ENCODE measurements around the gene SOBP.
"Not testable (repeated sequence)": the region's sequence is repeated elsewhere in the genome, so short reads cannot be mapped to it uniquely, and the experiment has no call there.

Gene SOBP, protein sequence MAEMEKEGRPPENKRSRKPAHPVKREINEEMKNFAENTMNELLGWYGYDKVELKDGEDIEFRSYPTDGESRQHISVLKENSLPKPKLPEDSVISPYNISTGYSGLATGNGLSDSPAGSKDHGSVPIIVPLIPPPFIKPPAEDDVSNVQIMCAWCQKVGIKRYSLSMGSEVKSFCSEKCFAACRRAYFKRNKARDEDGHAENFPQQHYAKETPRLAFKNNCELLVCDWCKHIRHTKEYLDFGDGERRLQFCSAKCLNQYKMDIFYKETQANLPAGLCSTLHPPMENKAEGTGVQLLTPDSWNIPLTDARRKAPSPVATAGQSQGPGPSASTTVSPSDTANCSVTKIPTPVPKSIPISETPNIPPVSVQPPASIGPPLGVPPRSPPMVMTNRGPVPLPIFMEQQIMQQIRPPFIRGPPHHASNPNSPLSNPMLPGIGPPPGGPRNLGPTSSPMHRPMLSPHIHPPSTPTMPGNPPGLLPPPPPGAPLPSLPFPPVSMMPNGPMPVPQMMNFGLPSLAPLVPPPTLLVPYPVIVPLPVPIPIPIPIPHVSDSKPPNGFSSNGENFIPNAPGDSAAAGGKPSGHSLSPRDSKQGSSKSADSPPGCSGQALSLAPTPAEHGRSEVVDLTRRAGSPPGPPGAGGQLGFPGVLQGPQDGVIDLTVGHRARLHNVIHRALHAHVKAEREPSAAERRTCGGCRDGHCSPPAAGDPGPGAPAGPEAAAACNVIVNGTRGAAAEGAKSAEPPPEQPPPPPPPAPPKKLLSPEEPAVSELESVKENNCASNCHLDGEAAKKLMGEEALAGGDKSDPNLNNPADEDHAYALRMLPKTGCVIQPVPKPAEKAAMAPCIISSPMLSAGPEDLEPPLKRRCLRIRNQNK

DNA sequence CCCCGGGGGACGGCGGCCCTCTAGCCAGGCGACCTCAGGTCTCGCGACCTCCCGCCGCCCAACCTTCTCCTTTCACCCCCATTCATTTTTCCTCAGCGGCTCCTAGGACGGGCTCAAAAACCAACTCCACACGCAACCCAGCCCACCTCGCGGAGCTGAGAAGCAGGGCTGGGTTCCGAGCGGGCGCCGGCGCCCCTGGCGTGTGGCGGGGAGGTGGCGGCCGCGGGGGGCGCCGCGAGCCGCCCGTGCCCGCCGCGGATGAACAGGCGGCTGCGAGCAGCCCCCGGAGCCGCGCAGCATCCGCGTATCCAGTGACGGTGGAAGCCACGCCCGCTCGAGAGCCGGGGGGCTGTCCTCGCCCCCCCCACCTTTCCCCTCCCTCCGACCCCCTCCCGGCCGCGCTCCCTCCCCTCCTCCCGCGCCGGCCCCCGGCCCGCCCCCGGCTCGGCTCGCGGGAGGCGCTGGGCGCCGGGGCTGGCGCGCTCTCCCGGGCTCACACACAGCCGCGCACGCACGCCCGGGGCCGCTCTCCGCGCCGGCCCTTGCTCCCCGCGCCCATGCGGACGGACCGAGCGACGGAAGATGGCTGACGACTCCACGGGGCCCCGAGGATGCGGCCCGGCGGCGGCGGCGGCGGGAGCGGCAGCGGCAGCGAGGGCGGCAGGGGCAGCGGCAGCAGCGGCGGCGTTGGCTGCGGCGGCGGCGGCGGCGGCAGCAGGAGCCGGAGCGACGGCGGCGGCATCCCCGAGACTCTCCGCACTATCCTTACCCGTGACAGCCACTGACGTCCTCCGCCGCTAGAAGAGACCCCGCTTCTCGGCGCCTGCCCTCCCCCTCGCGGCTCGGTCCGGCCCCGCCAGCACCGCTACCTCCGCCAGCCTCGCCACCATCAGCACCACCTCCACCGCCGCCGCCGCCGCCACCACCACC, at the start of gene SOBP:
Gene SOBP (plus strand): TSS at position 482 of the 930 bp plus-strand sequence. CDS start 500 bp downstream, outside the sequence.
- DNase-seq (ENCODE audit: low read depth) = no peak

DNA sequence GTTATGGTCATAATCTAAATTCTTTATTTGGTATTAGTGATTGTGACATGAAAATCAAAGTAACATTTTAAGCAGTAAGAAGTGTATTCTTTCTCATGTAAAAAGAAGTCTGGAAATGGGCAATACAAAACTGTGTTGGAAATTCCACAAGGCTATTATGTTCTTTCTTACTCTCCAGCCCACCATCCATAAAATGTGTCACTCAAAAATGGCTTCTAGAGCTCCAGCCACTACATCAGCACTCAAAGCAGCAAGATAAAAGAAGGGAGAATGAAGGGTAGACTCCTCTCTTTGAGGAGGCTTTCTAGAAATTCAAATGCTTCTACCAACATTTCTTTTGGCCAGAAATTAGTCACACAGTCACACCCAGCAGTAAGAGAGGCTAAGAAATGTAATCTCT, 49.0 kb upstream of the SOBP start:
- DNase-seq (ENCODE audit: low read depth) = no peak

DNA sequence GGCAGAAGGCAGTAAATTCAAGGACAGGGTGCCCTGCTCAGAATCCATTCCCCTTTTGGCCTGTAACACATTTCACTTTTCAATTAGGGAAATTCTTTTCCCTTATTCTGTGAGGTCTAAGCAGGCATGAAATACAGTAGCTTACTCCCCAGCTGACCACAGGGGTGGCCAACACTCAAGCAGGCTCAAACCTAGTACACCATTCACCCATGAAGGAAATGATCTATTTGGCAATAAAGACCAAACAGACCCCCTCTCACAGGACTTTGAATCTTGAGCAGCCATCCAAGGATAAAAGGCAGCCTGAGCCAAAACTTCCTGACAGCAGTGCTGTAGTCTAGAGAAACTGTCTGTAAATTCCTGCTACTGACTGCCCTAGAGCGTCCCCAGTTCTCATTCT, 48.2 kb upstream of the SOBP start:
- DNase-seq (ENCODE audit: low read depth) = no peak

DNA sequence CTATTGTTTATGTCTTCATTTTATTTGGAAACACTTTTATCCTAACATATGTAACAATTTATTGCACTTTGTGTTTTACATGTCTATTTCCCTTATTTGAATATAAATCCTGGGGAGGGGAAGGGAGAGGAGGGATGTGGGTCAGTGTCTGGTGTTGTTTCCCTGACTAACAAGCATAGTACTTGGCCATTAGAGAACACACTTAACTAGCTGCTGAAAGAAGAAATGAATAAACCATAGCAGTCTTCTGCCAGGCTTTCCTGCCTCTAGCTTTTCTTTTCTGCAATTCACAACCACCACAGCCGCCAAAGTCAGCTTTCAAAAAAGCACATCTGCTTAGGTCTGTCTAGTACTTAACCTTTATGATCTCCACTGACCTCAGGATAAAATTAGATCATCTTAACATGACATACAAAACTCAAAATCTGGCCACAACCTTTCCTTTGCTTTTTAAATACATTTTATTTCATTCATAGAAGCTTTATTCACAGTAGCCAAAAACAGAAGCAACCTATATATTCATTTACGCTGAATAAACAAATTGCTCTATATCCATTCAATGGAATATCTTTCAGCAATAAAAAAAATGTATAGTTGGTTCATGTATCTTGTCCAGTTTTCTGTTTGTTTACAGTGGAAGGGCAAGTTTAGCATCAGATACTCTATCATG, 46.8 kb upstream of the SOBP start:
- no peak for DNase-seq (ENCODE audit: low read depth)

DNA sequence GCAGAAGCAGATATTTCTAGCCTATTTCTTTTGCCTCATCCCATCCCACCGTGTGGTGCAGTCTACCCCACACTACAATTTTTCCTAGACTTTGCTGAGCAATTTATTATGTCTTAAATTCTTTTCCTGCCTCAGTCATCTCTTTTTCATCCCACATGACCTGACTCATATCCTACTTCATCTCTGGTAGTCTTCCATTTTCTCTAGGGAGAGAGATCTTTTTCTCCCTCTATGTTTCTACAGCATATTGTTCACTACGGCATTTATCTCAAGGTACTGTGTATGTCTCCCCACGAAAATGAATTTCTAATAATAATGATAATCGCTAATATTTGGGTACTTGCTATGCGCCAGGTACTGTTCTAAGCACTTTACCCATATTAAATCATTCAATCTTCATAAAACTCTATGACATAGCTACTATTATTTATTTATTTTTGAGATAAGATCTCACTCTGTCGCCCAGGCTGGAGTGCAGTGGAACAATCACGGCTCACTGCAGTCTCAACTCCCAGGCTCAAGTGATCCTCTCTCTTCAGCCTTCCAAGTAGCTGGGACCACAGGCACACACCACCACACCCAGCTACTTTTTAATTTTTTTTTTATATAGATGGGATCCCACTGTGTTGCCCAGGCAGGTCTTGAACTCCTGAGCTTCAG, 46.2 kb upstream of the SOBP start:
- no peak for DNase-seq (ENCODE audit: low read depth)

DNA sequence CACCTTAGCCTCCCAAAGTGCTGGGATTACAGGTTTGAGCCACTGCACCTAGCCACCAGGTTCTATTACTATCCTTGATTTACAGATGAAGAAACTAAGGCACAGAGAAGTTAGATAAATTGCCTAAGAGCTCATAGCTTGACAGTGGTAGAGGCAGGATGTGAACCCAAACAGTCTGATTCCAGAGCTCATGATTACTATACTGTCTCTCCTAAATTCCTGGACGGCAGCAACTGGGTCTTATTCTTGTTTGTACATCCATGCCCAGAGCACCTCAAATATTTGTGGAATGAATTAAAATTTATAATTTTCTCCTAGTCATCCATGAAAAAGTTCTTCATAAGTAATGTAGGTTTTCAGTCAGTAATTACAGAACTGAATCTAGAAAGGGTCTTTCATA, 45.6 kb upstream of the SOBP start:
- DNase-seq (ENCODE audit: low read depth) = no peak

DNA sequence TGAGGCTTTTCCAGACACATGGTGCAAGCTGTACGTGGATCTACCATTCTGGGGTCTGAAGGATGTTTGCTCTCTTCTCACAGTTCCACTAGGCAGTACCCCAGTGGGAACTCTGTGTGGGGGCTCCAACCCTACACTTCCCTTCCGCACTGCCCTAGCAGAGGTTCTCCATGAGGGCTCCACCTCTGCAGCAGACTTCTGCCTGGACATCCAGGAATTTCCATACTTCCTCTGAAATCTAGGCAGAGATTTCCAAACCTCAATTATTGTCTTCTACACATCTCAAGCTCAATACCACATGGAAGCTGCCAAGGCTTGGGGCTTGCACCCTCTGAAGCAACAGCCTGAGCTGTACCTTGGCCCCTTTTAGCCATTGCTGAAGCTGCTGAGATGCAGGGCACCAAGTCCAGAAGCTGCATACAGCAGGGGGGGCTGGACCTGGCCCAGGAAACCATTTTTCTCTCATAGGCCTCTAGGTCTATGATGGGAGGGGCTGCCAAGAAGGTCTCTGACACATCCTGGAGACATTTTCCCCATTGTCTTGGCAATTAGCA, 42.2 kb upstream of the SOBP start:
- DNase-seq (ENCODE audit: low read depth) = no peak

DNA sequence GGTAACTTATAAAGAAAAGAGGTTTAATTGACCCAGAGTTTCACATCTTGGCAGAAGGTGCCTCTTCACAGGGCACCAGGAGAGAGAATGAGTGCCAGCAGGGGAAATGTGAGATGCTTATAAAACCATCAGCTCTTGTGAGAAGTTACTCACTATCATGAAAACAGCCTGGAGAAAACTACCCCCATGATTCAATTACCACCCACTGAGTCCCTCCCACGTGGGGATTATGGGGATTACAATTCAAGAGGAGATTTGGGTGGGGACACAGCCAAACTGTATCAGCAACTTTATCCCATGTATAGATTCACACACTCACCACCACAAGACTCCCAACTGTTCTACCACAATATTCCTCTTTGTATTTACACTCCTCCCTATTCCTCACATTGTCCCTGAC, 41.1 kb upstream of the SOBP start:
- no peak for DNase-seq (ENCODE audit: low read depth)

DNA sequence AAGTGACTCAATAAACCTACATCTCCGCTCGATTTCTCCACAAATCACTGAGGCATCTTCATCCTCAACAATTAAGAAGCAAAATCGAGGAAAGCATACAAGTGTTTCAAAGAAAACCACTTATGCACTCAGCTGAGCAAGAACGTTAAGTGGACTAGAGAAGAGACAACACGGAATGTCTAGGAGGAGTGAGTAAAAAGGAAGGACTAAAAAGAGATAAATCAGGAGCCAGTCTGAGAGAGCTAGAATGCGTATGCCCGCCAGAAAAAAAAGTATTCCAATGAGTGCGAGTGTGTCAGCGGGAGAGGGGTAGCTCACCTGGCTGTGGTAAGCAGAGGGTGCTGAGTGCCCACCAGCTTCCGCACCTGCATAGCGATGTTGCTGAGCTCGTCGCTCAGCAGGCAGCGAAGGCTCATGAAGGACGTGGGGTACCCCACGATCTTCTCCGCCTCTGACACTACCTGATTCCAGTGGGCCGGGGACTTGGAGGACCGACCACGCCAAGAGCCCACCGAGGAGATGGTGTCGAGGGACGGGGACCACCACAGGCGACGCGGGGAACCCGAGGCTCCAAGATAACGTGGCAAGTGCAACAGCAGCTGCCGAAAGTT, 31.1 kb upstream of the SOBP start:
- no peak for DNase-seq (ENCODE audit: low read depth)

DNA sequence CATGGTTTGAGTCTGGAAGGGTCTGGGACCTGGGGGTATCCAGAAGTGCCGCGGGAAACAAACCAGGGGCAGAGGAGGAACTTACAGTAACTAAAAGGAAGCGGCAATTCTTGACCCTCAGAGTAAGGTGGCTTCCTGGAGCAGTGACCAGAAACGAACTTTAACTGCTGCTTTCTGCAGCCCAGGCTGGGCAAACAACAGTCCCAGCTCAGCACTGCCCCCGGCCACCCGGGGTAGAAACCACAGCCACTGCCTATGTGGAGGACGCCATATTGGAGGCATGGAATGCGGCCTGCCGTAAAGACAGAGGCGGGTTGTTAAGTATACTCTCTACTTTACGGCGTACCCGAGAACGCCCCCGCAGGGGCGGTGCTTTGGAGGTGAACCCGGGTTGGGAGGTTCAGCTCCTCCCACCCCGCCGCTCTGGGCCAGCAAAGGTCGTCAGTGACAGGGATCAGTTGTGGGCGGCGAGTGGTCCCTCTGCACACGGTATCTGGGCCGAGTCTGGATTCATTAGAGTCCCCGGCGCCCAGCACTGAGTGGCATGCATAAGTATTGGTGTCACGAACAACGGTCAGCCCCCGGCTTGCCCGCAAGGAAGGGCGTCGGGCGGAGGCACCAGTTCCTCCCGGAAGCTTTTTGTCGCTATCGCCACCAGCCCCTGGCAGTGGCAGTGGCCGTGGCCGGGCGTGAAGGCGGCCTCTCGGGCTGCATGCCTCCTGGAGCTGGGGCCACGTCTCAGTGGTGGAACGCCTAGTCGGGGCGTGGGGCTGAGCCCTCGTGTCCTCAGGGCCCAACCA, 30.4 kb upstream of the SOBP start, which contains the start of gene PDSS2:
Gene PDSS2 (minus strand): TSS at position 282 of the 800 bp plus-strand sequence. CDS start 279 bp downstream, at position 3.
- peak; percentile 92 for DNase-seq (ENCODE audit: low read depth)

DNA sequence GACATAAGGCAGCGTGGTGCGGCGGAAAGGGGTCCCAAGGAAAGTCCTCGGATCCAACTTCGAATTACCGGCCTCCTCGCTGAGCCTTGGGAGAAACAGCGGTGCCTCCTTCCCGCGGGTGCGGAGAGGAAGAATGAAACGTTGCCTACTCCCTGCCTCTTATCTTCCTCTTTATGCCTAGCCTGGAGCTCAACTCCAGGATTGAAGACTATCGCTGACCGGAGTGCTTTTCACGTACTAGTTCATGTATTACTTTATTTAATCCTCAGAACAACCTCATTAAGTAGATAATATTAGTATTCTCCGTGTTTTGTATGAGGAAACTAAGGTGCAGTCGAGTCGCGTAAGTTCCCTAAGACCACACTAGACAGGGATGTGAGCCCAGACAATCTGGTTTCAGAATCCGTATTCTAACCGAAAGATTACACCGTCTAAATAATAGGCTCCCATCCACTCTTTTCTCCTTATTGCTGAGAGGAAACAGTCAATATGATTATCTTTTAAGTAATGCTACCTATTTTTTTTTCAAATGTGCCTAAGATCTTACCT, 29.8 kb upstream of the SOBP start:
- no peak for DNase-seq (ENCODE audit: low read depth)

DNA sequence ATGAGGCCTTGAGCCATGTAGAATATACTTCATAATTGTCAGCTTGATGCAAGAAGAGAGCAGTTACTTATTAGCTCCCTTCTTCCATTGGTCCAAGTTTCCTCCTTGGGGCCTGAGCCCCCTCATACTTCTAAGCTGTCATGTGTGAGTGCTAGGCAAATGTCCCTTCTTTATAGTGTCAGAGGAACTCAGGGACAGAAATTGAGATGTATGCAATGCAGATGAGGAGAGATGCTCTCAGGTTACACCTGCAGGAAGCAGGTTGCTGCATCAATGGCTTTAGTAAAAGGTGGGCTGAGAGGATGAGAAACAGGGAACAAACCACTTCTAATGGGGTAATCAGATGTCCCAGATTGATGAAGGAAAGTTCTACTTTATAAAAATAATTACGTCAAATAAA, 23.9 kb upstream of the SOBP start:
- no peak for DNase-seq (ENCODE audit: low read depth)

DNA sequence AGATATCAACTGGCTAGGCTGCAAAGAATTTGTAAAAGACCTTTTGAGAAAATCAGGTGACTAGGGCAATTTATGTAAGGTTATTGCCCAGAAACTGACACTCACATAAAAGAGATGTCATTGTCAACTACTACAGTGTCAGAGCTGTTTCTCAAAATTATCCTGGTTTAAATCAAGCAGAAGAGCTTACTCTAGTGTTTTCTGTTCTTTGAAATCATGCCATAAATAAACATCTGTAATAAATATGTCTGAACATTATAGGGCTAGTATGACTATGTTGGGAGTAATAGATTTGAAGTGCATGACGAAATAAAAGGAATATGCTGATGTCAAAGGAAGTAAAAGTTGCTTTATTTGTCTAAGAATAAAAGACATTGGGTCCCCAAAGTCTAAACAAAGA, 19.6 kb upstream of the SOBP start:
- DNase-seq (ENCODE audit: low read depth) = no peak

DNA sequence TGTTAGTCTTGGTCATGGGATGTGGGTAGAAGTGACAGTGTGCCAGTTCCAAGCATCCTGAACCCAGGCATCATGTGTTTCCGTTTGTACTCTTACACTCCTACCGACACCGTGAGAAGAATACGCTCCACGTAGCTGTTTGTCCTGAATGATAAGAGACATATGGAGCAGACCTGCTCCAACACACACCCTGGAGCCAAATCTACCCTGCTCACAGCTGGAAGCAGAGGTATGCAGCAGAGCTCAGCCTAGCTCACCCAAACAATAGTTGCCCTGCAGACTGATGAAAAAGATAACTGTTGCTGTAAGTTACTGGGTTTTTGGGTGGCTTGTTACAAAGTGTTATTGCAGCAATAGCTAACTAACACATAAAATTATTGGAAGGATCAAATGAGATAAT, 16.3 kb upstream of the SOBP start:
- DNase-seq (ENCODE audit: low read depth) = no peak

DNA sequence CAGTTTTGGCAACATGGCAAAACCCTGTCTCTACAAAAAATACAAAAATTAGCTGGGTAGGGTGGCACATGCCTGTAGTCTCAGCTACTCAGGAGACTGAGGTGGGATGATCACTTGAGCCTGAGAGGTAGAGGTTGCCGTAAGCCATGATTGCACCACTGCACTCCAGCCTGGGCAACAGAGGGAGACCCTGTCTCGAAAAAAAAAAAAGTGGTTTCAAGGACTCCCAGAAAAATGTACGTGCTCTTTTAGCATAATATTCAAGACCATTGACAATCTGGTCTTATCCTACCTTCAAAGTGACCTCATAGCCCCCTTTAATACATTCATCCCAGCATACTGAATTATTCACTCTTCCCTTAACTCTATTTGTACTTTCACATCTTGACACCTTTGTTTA, 14.6 kb upstream of the SOBP start:
- DNase-seq (ENCODE audit: low read depth) = not testable (repeated sequence)

DNA sequence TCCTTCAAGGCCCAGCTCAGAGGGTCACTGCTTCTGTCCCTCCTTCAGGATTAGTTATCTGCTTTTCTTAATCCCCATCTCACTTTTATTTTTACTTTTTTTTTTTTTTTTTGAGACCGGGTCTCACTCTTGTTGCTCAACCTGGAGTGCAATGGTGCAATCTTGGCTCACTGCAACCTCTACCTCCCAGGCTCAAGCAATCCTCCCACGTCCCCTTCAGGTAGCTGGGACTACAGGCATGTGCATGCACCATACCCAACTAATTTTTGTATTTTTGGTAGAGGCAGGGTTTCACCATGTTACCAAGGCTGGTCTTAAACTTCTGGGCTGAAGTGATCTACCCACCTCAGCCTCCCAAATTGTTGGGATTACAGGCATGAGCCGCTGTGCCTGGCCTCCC, 14.1 kb upstream of the SOBP start:
- not testable (repeated sequence) for DNase-seq (ENCODE audit: low read depth)

DNA sequence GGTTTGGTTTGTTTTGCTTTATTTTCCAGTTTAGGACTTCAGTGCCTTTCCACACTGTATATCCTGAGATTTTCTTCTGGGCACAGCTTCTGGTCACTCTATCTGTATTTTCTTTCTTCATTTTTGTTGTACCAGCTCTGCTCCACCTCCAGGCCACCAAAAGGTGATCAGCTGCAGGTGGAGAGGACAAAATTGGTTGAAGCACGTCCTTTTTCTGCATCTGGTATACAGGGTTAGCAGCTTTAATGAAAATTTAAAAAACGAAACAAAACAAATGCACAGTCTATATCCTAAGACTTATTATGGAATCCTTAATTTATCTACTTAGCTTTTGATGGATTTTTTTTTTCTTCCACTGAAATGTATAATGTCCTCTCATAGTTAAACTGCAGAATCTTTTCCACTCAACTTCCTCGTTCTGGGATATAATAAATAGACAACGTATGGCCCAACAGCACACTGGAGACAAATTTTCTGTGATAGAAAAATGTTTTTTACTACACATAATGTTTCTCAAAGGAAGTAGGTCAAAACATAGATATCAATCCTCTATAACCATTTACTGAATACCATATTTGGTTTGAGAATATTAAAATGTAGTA, 10.7 kb upstream of the SOBP start:
- DNase-seq (ENCODE audit: low read depth) = no peak

DNA sequence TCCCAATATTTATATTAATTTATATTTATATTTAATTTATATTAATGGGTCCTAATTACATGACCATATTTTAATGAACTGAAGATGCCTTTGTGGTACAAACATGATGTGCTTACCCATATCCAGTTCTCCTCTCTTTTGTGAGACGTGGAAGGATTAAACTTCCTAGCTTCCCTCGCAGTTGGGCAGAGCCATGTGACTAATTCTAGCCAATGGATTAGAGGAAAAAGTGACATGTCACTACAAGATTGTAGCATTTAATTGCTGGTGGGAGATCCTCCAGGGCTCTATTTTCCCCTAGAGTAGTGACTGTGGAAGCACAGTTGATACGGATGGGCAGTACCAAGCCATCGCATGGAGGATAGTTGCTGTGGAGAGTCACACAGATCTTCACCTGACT, 4.8 kb upstream of the SOBP start:
- DNase-seq (ENCODE audit: low read depth) = no peak
